IMR-90 (cell line): ENCODE measurements around the gene SLC9A1. TPM values are rescaled to one million over a fixed set of nuclear protein-coding genes. Genes with fewer than 3 reads are reported as not detected.

Experiments
- ATAC-seq: fragments of 200-7000 bp; cut with Tn5 transposase; 2 replicates; pipeline ENCODE4 v1.9.1; 2020; ENCODE audit warnings: low read depth, mild to moderate bottlenecking, moderate library complexity
- BruUV-seq: library from RNA; stranded (reverse); fragments of 400-500 nt; replicated peaks from 2 replicates; lab custom pipeline; 2021; lab: Mats Ljungman, UMichigan
- CTCF ChIA-PET: fragments of 300-600 bp; formaldehyde crosslinking; extraction: SDS; loops from one replicate; lab custom pipeline; 2021; ENCODE audit warnings: antibody characterized with exemption; lab: Yijun Ruan, JAX
- POLR2A ChIA-PET: fragments of 300-600 bp; sonication (Branson Sonifier 250); formaldehyde crosslinking; loops from one replicate; lab custom pipeline; 2022; ENCODE audit warnings: antibody characterized with exemption; ENCODE audit not compliant: unreplicated experiment; lab: Charles Lee
- DNase-seq: peaks from one replicate; pipeline ENCODE4 v3.0.0; 2013
- H2AFZ ChIP-seq: replicated peaks from 2 replicates; pipeline ENCODE3; 2013; ENCODE audit warnings: low read length, mild to moderate bottlenecking; ENCODE audit not compliant: poor library complexity
- H2AK5ac ChIP-seq: 2 replicates; pipeline ENCODE4 v1.6.1; 2013; ENCODE audit warnings: low read depth, low read length, inconsistent platforms
- H2AK9ac ChIP-seq: replicated peaks from 2 replicates; pipeline ENCODE3; 2013; ENCODE audit warnings: mild to moderate bottlenecking, low read depth, low read length, moderate library complexity; ENCODE audit not compliant: poor library complexity
- H2BK120ac ChIP-seq: 2 replicates; pipeline ENCODE4 v1.6.1; 2013; ENCODE audit warnings: low read depth, low read length, inconsistent platforms
- H2BK15ac ChIP-seq: 3 replicates; pipeline ENCODE4 v1.6.1; 2013; ENCODE audit warnings: low read depth, low read length, inconsistent platforms
- H2BK20ac ChIP-seq: 2 replicates; pipeline ENCODE4 v1.6.1; 2013; ENCODE audit warnings: low read depth, mild to moderate bottlenecking, inconsistent platforms, low read length, moderate library complexity
- H2BK5ac ChIP-seq: 2 replicates; pipeline ENCODE4 v1.6.1; 2013; ENCODE audit warnings: mild to moderate bottlenecking, low read depth, low read length, inconsistent platforms; ENCODE audit not compliant: poor library complexity, severe bottlenecking
- H3K14ac ChIP-seq: replicated peaks from 2 replicates; pipeline ENCODE4 v1.6.1; 2013; ENCODE audit warnings: low read depth, low read length, inconsistent platforms
- H3K18ac ChIP-seq: 2 replicates; pipeline ENCODE4 v1.6.1; 2013; ENCODE audit warnings: low read depth, low read length, control low read depth
- H3K23ac ChIP-seq: 2 replicates; pipeline ENCODE4 v1.6.1; 2013; ENCODE audit warnings: low read depth, low read length, inconsistent platforms
- H3K27ac ChIP-seq: 2 replicates; pipeline ENCODE4 v1.5.1; 2013; ENCODE audit warnings: mild to moderate bottlenecking, control low read depth, low read length; ENCODE audit not compliant: insufficient read depth
- H3K27me3 ChIP-seq: 2 replicates; pipeline ENCODE4 v1.6.1; 2013; ENCODE audit warnings: low read length; ENCODE audit not compliant: control insufficient read depth, insufficient read depth
- H3K36me3 ChIP-seq: 2 replicates; pipeline ENCODE4 v1.6.1; 2013; ENCODE audit warnings: low read length, mixed read lengths; ENCODE audit not compliant: control insufficient read depth, insufficient read depth
- H3K4ac ChIP-seq: 2 replicates; pipeline ENCODE4 v1.6.1; 2013; ENCODE audit warnings: low read depth, low read length, inconsistent platforms
- H3K4me1 ChIP-seq: 2 replicates; pipeline ENCODE4 v1.6.1; 2013; ENCODE audit warnings: low read length, mixed read lengths; ENCODE audit not compliant: control insufficient read depth, insufficient read depth
- H3K4me2 ChIP-seq: 2 replicates; pipeline ENCODE4 v1.6.1; 2013; ENCODE audit warnings: low read depth, mild to moderate bottlenecking, control low read depth, low read length, moderate library complexity
- H3K4me3 ChIP-seq: 2 replicates; pipeline ENCODE4 v1.5.1; 2013; ENCODE audit warnings: low read depth, mild to moderate bottlenecking, control low read depth, low read length, moderate library complexity; ENCODE audit not compliant: insufficient read depth
- H3K56ac ChIP-seq: 2 replicates; pipeline ENCODE4 v1.6.1; 2013; ENCODE audit warnings: low read length, inconsistent platforms; ENCODE audit not compliant: insufficient read depth; ENCODE audit errors: extremely low read depth
- H3K79me1 ChIP-seq, 2 experiments: 2 replicates each; pipeline ENCODE4 v1.6.1; 2013; ENCODE audit warnings: low read length in 2 of 2, inconsistent platforms in 1 of 2, low read depth in 1 of 2
- H3K9ac ChIP-seq: 2 replicates; pipeline ENCODE4 v1.6.1; 2013; ENCODE audit warnings: low read depth, low read length, control low read depth
- H3K9me1 ChIP-seq: 2 replicates; pipeline ENCODE4 v1.6.1; 2013; ENCODE audit warnings: low read length, inconsistent platforms; ENCODE audit not compliant: insufficient read depth
- H3K9me3 ChIP-seq: 2 replicates; pipeline ENCODE4 v1.6.1; 2013; ENCODE audit warnings: low read length; ENCODE audit not compliant: control insufficient read depth, insufficient read depth
- H4K20me1 ChIP-seq: 2 replicates; pipeline ENCODE4 v1.6.1; 2013; ENCODE audit warnings: low read length, inconsistent platforms; ENCODE audit not compliant: insufficient read depth
- H4K5ac ChIP-seq: 2 replicates; pipeline ENCODE4 v1.6.1; 2013; ENCODE audit warnings: mild to moderate bottlenecking, low read depth, low read length, control low read depth
- H4K8ac ChIP-seq, 2 experiments: 2 replicates each; pipeline ENCODE4 v1.6.1; 2013; ENCODE audit warnings: low read depth in 2 of 2, low read length in 2 of 2, control low read depth in 1 of 2, inconsistent platforms in 1 of 2
- H4K91ac ChIP-seq: 2 replicates; pipeline ENCODE4 v1.6.1; 2013; ENCODE audit warnings: low read depth, low read length, inconsistent platforms; ENCODE audit not compliant: insufficient read depth
- BHLHE40 ChIP-seq: fragments of 150-350 bp; IDR thresholded peaks from 2 replicates; pipeline ENCODE4 v1.6.1; 2016; ENCODE audit warnings: mild to moderate bottlenecking, low read depth, low read length
- WGBS, 2 experiments: methylation state at CpG; one replicate each; pipeline versions ENCODE4 v1.1.5 to v1.1.7; 2013; ENCODE audit warnings: missing lambda C conversion rate in 2 of 2; ENCODE audit not compliant: insufficient read length in 1 of 2; ENCODE audit errors: extremely low coverage in 2 of 2; 5-methylcytosine and 5-hydroxymethylcytosine counted together
- dilution Hi-C: fragments of 300-500 bp; cut with HindIII; formaldehyde crosslinking; loops from one replicate; pipeline ENCODE4 v1.14.3; 2018; ENCODE audit warnings: low sequenced_read_pairs; ENCODE audit not compliant: unreplicated experiment
- in situ Hi-C: fragments of 300-500 bp; cut with MboI; formaldehyde crosslinking; loops from 3 replicates; pipeline ENCODE4 v1.14.3; 2019; ENCODE audit warnings: low sequenced_read_pairs, inconsistent platforms, mixed read lengths
- intact Hi-C: fragments of 100-400 bp; cut with micrococcal nuclease; formaldehyde crosslinking; loops from 2 replicates; pipeline ENCODE4 v1.10.0; 2022
- polyA plus RNA-seq, 3 experiments: library from polyadenylated mRNA; depleted of rRNA; stranded (reverse); fragments of >200 nt; gene quantifications; 2 replicates each; pipeline ENCODE4 v1.2.3, GENCODE V29; 2012; ENCODE audit warnings: low replicate concordance in 1 of 3
- total RNA-seq: library from RNA; depleted of rRNA; stranded (reverse); fragments of >200 nt; gene quantifications from 2 replicates; pipeline ENCODE4 v1.2.3, GENCODE V29; 2012

The SLC9A1 gene
- total and polyA plus RNA-seq, 2 of the 4 experiments (the other 2 are of a cell fraction) = 2.0 to 21.2 TPM

DNA sequence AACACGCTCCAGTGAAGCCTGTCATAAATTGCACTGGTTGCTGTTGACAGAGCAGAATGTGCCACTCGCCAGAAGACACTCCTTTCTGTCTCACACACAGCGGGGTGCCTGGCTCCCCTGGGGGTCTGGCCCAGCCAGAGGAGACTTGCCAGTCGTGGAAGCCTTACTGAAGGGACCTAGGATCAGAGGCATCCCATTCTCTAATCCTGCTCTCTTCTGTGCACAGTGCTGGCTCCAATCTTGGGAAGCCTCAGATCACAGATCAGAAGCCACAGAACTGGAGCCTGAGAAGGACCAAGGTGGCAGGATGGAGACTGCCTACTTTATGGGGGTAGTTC is 1.4 kb downstream of the SLC9A1 start:
- peak overlapping the region; percentile 98 for H3K4me2 ChIP-seq
- H2AK5ac ChIP-seq = peak overlapping the region; percentile 83
- in situ Hi-C loops (loop anchor here (5.0 kb wide), 1 partner anchor 36 kb away; no protein-coding TSS in a partner anchor), intact Hi-C loops (no loop called here), dilution Hi-C loops (no loop called here)
- ChIA-PET CTCF (no interaction called here), POLR2A (no interaction called here)
- H4K91ac ChIP-seq = peak overlapping the region; percentile 81
- no peak overlapping the region for H2BK20ac ChIP-seq
- ATAC-seq (peak; percentile 2; the same call in 1 of the 2 replicates), DNase-seq (no peak)
- no peak overlapping the region for H3K56ac ChIP-seq
- H3K4ac ChIP-seq = peak overlapping the region; percentile 32
- H3K9ac ChIP-seq = peak overlapping the region; percentile 73
- peak overlapping the region; percentile 2 for H2AFZ ChIP-seq
- H2AK9ac ChIP-seq = peak overlapping the region; percentile 80
- H3K23ac ChIP-seq = peak overlapping the region; percentile 77
- no peaks in the 10 kb centered on the region for H3K27me3 ChIP-seq
- peak overlapping the region; percentile 87 for H3K14ac ChIP-seq
- no TSS peak for BruUV-seq
- H4K20me1 ChIP-seq = peaks cover 20% of the 10 kb centered on the region
- peaks cover 30% of the 10 kb centered on the region for H3K9me1 ChIP-seq
- 0 out of 2 replicates have a peak overlapping the region, but pooled peaks have one; percentile 3 for H2BK120ac ChIP-seq
- peak overlapping the region; percentile 20 for H3K27ac ChIP-seq
- H2BK5ac ChIP-seq = peak overlapping the region; percentile 4
- no peaks in the 10 kb centered on the region for H3K9me3 ChIP-seq
- no peak for TF ChIP-seq BHLHE40
- H4K5ac ChIP-seq = peak overlapping the region; percentile 30; the same call in 1 of the 2 replicates
- H3K79me1 ChIP-seq = peaks cover 28 to 59% of the 10 kb centered on the region in 2 experiments; a peak in 3 of 4 replicates
- no peak overlapping the region; a peak in 1 of 4 replicates for H4K8ac ChIP-seq
- H3K4me3 ChIP-seq = peak overlapping the region; percentile 33
- no peaks in the 10 kb centered on the region for H3K36me3 ChIP-seq
- 33% methylated on average over 1 of the region's 4 CpGs; no CpG with 5 or more reads in 1 of the 2 experiments for WGBS, 2 experiments
- no peak overlapping the region; the same call in 2 of the 3 replicates for H2BK15ac ChIP-seq
- H3K18ac ChIP-seq = no peak overlapping the region
- peaks cover 31% of the 10 kb centered on the region for H3K4me1 ChIP-seq
